H1 (cell line): Measurements from ENCODE around the gene SGMS2.

Experiments used
- HDAC2 ChIP-seq, 2 experiments: fragments of 300-600 bp in 1 of 2; sonication (generic) in 1 of 2; IDR thresholded peaks; 2 replicates each; pipeline ENCODE4 v1.6.1; 2011 to 2012; ENCODE audit warnings: low read depth in 2 of 2, low read length in 2 of 2, mild to moderate bottlenecking in 2 of 2, moderate library complexity in 2 of 2, borderline replicate concordance in 1 of 2, inconsistent platforms in 1 of 2
- SIRT6 ChIP-seq: IDR thresholded peaks from one replicate; pipeline ENCODE4 v1.7.1; 2012; ENCODE audit warnings: low read length, inconsistent platforms
- SUZ12 ChIP-seq: fragments of 200-600 bp; sonication (generic); IDR thresholded peaks from 2 replicates; pipeline ENCODE4 v1.6.1; 2012; ENCODE audit warnings: mild to moderate bottlenecking, inconsistent platforms, low read length, moderate library complexity, mixed read lengths

GRCh38 chr4:107913283-107913899, 88.7 kb downstream of the SGMS2 start:
- TF ChIP-seq SUZ12 (no peak), SIRT6 (no peak), HDAC2 (IDR thresholded peaks at IDR 0.05; ENCODE audit: borderline replicate concordance in 1 of 2, low read depth in 2 of 2, low read length in 2 of 2) (no peak)
